Liver (tissue), 9 donors: ENCODE measurements around the gene CST3. TPM values are rescaled to one million over a fixed set of nuclear protein-coding genes. Genes with fewer than 3 reads are reported as not detected.

Experiments used
- DNase-seq: peaks from one replicate; pipeline ENCODE4 v3.0.0-alpha.2; 2017; ENCODE audit warnings: low spot score
- H3K27ac ChIP-seq, 2 donors: one replicate each; pipeline ENCODE4 v1.7.0; 2013; ENCODE audit warnings: inconsistent platforms in 2 of 2, low read length in 2 of 2, control low read depth in 1 of 2, low read depth in 1 of 2, mild to moderate bottlenecking in 1 of 2
- H3K27me3 ChIP-seq, 4 donors: one replicate each; pipeline versions ENCODE4 v1.6.1 to v1.7.0; 2013; ENCODE audit warnings: low read length in 3 of 4, inconsistent platforms in 1 of 4, mild to moderate bottlenecking in 1 of 4, moderate library complexity in 1 of 4; ENCODE audit not compliant: control insufficient read depth in 4 of 4, insufficient read depth in 4 of 4
- H3K36me3 ChIP-seq, 4 donors: one replicate each; pipeline versions ENCODE4 v1.6.1 to v1.7.0; 2013; ENCODE audit warnings: low read length in 3 of 4, mild to moderate bottlenecking in 3 of 4, low read depth in 1 of 4, moderate library complexity in 1 of 4; ENCODE audit not compliant: control insufficient read depth in 4 of 4, insufficient read depth in 3 of 4
- H3K4me1 ChIP-seq, 4 donors: one replicate each; pipeline versions ENCODE4 v1.6.1 to v1.7.0; 2013; ENCODE audit warnings: low read length in 3 of 4, mild to moderate bottlenecking in 3 of 4, moderate library complexity in 1 of 4; ENCODE audit not compliant: control insufficient read depth in 4 of 4, insufficient read depth in 4 of 4
- H3K4me3 ChIP-seq, 3 donors: one replicate each; pipeline versions ENCODE4 v1.6.1 to v1.7.0; 2013; ENCODE audit warnings: low read length in 3 of 3, control low read depth in 1 of 3, low read depth in 1 of 3, mild to moderate bottlenecking in 1 of 3
- H3K9ac ChIP-seq, 2 donors: one replicate each; pipeline ENCODE4 v1.7.0; 2013; ENCODE audit warnings: low read length in 2 of 2, mild to moderate bottlenecking in 2 of 2, moderate library complexity in 2 of 2, control low read depth in 1 of 2, low read depth in 1 of 2
- H3K9me3 ChIP-seq, 4 donors: one replicate each; pipeline versions ENCODE4 v1.6.1 to v1.7.0; 2013; ENCODE audit warnings: low read length in 3 of 4; ENCODE audit not compliant: control insufficient read depth in 4 of 4
- ATF3 ChIP-seq: IDR thresholded peaks from 2 replicates; pipeline ENCODE4 v1.6.1; 2016; ENCODE audit warnings: antibody characterized with exemption
- EGR1 ChIP-seq, 2 donors: IDR thresholded peaks; 2 replicates each; pipeline ENCODE4 v1.6.1; 2016 to 2018; ENCODE audit warnings: antibody characterized with exemption in 2 of 2, low read depth in 2 of 2
- FOXA1 ChIP-seq: IDR thresholded peaks from 2 replicates; pipeline ENCODE4 v1.6.1; 2016; ENCODE audit warnings: antibody characterized with exemption
- FOXA2 ChIP-seq: IDR thresholded peaks from 2 replicates; pipeline ENCODE4 v1.6.1; 2016; ENCODE audit warnings: antibody characterized with exemption
- HNF4A ChIP-seq, 2 donors: conservative IDR thresholded peaks; 2 replicates each; pipeline ENCODE4 v1.6.1; 2016; ENCODE audit warnings: antibody characterized with exemption in 2 of 2, mild to moderate bottlenecking in 2 of 2
- HNF4G ChIP-seq: IDR thresholded peaks from 2 replicates; pipeline ENCODE4 v1.6.1; 2016; ENCODE audit warnings: antibody characterized with exemption
- JUND ChIP-seq, 2 donors: IDR thresholded peaks; 2 replicates each; pipeline ENCODE4 v1.6.1; 2016; ENCODE audit warnings: antibody characterized with exemption in 2 of 2
- MAX ChIP-seq: IDR thresholded peaks from 2 replicates; pipeline ENCODE4 v1.6.1; 2016; ENCODE audit warnings: antibody characterized with exemption
- NR2F2 ChIP-seq: IDR thresholded peaks from 2 replicates; pipeline ENCODE4 v1.6.1; 2016; ENCODE audit warnings: antibody characterized with exemption
- RAD21 ChIP-seq, 2 donors: IDR thresholded peaks; 2 replicates each; pipeline ENCODE4 v1.6.1; 2016; ENCODE audit warnings: antibody characterized with exemption in 2 of 2, mild to moderate bottlenecking in 2 of 2
- REST ChIP-seq: IDR thresholded peaks from 2 replicates; pipeline ENCODE4 v1.6.1; 2016; ENCODE audit warnings: antibody characterized with exemption, mild to moderate bottlenecking
- SP1 ChIP-seq: IDR thresholded peaks from 2 replicates; pipeline ENCODE4 v1.6.1; 2018; ENCODE audit warnings: antibody characterized with exemption, mild to moderate bottlenecking
- TAF1 ChIP-seq: conservative IDR thresholded peaks from 2 replicates; pipeline ENCODE4 v1.6.1; 2016; ENCODE audit warnings: antibody characterized with exemption, mild to moderate bottlenecking
- YY1 ChIP-seq: IDR thresholded peaks from 2 replicates; pipeline ENCODE4 v1.6.1; 2016; ENCODE audit warnings: antibody characterized with exemption, mild to moderate bottlenecking
- WGBS: extraction: QIAGEN DNeasy Blood & Tissue Kit; methylation state at CpG from one replicate; pipeline ENCODE4 v1.1.7; 2013; 5-methylcytosine and 5-hydroxymethylcytosine counted together
- polyA plus RNA-seq, 2 donors: library from polyadenylated mRNA; stranded (reverse) in 1 of 2; unstranded in 1 of 2; fragments of 200-250 nt in 1 of 2; fragments of >200 nt in 1 of 2; fragmentation: Nextera tagmentation in 1 of 2; extraction: Ambion mirVana in 1 of 2; gene quantifications; one replicate each; pipeline versions ENCODE4 v1.2.1 to v1.2.3, GENCODE V29; 2013 to 2015
- total RNA-seq, 2 donors: library from RNA; depleted of rRNA; stranded (reverse); fragments of >200 nt; gene quantifications; one replicate each; pipeline ENCODE4 v1.2.3, GENCODE V29; 2014
- TF ChIP-seq, protein P1 (sequence below): fragments of 150-350 bp; IDR thresholded peaks from 2 replicates; pipeline ENCODE4 v1.5.1; 2017; ENCODE audit warnings: improper control_type of control experiment, low read depth, low read length; ENCODE audit not compliant: missing input control
- donor health status: healthy.
- donor health status: healthy.
- donor health status: healthy.
- donor health status: healthy.
- donor health status: healthy.

CST3 gene
- total and polyA plus RNA-seq, 4 donors, result 153 to 1,712 (median 513) TPM

DNA sequence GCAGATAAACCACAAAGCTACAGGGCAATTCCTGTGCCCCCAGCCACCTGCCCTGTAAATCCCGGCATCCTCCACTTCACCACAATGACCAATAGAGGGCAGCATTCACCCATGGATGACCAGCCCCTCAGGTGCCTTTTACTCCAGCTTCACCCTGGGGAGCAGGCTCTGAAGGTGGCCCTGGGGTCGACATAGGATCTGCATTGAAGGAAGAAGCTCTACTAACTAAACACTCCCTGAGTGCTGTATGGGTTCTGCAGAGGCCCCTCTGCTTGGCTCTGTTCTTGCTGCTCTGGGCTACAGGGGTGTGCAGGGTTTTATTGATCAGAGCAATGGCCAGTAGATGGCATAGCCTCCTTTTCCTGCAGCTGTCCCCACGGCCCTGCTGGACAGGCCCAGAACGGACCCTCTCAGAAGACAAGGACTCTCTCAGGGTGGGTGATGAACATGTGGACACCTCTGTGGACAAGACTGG lies 30.8 kb upstream of the CST3 start:
- H3K9me3 ChIP-seq, result no peaks in the 10 kb centered on the region

GRCh38 chr20:23667666-23668065 lies 29.9 kb upstream of the CST3 start:
- Histone ChIP-seq H3K4me1 (no peaks in the 10 kb centered on the region), H3K27ac (no peak overlapping the region), H3K36me3 (no peaks in the 10 kb centered on the region), H3K4me3 (no peak overlapping the region), H3K9ac (no peak overlapping the region), H3K27me3 (no peaks in the 10 kb centered on the region), H3K9me3 (no peaks in the 10 kb centered on the region)
- no peak for DNase-seq
- TF ChIP-seq YY1, result no peak
- 68% methylated on average over 7 of the region's 7 CpGs for WGBS

More for the DNA sequence above, 30.8 kb upstream of the CST3 start:
- Histone ChIP-seq H3K4me1 (no peaks in the 10 kb centered on the region), H3K36me3 (no peaks in the 10 kb centered on the region), H3K27ac (no peak overlapping the region), H3K9ac (no peak overlapping the region), H3K4me3 (no peak overlapping the region), H3K27me3 (no peaks in the 10 kb centered on the region)
- 4% methylated on average over 4 of the region's 4 CpGs for WGBS
- TF ChIP-seq YY1 (no peak), ATF3 (no peak), RAD21 (IDR thresholded peaks at IDR 0.05) (peak; percentile 81 to 87)
- TF ChIP-seq, protein P1, sequence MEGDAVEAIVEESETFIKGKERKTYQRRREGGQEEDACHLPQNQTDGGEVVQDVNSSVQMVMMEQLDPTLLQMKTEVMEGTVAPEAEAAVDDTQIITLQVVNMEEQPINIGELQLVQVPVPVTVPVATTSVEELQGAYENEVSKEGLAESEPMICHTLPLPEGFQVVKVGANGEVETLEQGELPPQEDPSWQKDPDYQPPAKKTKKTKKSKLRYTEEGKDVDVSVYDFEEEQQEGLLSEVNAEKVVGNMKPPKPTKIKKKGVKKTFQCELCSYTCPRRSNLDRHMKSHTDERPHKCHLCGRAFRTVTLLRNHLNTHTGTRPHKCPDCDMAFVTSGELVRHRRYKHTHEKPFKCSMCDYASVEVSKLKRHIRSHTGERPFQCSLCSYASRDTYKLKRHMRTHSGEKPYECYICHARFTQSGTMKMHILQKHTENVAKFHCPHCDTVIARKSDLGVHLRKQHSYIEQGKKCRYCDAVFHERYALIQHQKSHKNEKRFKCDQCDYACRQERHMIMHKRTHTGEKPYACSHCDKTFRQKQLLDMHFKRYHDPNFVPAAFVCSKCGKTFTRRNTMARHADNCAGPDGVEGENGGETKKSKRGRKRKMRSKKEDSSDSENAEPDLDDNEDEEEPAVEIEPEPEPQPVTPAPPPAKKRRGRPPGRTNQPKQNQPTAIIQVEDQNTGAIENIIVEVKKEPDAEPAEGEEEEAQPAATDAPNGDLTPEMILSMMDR, result peak; percentile 78
- peak; percentile 55 for DNase-seq

- WGBS, result 59% methylated on average over 3 of the region's 3 CpGs
- Histone ChIP-seq H3K9ac (no peak overlapping the region), H3K27ac (no peak overlapping the region), H3K9me3 (no peaks in the 10 kb centered on the region), H3K36me3 (no peaks in the 10 kb centered on the region), H3K4me3 (no peak overlapping the region), H3K4me1 (peaks cover 0 to 1% (median 0%) of the 10 kb centered on the region in 4 donors), H3K27me3 (no peaks in the 10 kb centered on the region)
- no peak for DNase-seq
- TF ChIP-seq REST, result no peak
Observed at GRCh38 chr20:23666698-23667097, 28.9 kb upstream of the CST3 start.

GRCh38 chr20:23666189-23666588 lies 28.4 kb upstream of the CST3 start:
- DNase-seq, result no peak
- Histone ChIP-seq H3K9me3 (no peaks in the 10 kb centered on the region), H3K27me3 (no peaks in the 10 kb centered on the region), H3K4me1 (peaks cover 0 to 3% (median 0%) of the 10 kb centered on the region in 4 donors), H3K36me3 (no peaks in the 10 kb centered on the region), H3K9ac (no peak overlapping the region), H3K4me3 (no peak overlapping the region), H3K27ac (no peak overlapping the region)
- 89% methylated on average over 4 of the region's 4 CpGs for WGBS
- TF ChIP-seq TAF1 (no peak), HNF4G (no peak), YY1 (no peak), MAX (no peak), ATF3 (no peak), RAD21 (IDR thresholded peaks at IDR 0.05) (no peak), FOXA1 (no peak), NR2F2 (no peak), JUND (IDR thresholded peaks at IDR 0.05) (no peak), FOXA2 (no peak), EGR1 (IDR thresholded peaks at IDR 0.05; ENCODE audit: low read depth in 2 of 2) (no peak), HNF4A (conservative IDR thresholded peaks at IDR 0.05) (no peak), SP1 (no peak)
- TF ChIP-seq, protein P1, result no peak
